NCI-H345 treated with DMSO at 0.1 percent for 48 hours (cell line): ENCODE data around the gene ASCC2.
"Not testable (repeated sequence)": the region's sequence is repeated elsewhere in the genome, so short reads cannot be mapped to it uniquely, and the experiment has no call there.

Experiments used
- DNase-seq: peaks from one replicate; lab custom pipeline; 2025; ENCODE audit not compliant: unreplicated experiment; lab: John Stamatoyannopoulos, UW

ASCC2 gene

DNA sequence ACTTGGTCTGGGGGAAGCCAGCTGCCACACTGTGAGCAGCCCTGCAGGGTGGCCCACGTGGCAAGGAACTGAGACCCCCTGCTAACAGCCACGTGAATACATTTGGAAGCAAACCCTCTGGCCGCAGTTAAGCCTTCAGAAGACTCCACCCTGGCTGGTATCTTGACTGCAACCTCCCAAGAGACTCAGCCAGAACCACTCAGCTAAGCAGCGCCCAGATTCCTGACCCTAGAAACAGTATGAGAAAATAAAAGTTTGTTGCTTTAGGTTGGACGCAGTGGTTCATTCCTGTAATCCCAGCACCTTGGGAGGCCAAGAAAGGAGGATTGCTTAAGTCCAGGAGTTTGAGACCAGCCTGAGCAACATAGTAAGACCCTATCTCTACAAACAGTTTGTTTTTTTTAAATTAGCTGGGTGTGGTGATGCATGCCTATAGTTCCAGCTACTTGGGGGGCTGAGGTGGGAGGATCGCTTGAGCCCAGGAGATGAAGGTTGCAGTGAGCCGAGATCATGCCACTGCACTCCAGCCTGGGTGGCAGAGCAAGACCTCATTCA lies 79.9 kb downstream of the ASCC2 start:
- no peak for DNase-seq

DNA sequence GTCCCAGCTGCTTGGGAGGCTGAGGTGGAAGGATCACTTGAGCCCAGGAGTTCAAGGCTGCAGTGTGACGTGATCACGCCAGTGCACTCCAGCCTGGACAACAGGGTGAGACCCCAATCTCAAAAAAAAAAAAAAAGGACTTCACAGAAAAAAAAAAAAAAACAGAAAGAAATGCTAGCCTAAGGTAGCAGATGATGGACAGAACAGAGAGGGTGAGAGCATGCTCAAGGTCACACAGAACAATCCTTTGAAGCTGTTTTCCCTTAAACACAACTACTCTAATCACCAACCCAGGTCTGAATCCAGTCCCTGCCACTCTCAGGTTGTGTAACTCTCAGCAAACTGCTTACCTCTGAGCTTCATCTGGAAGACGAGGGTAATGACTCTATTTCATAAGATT lies 81.0 kb downstream of the ASCC2 start:
- no peak for DNase-seq

GRCh38 chr22:29756341-29756740 lies 81.7 kb downstream of the ASCC2 start:
- DNase-seq = no peak

- no peak for DNase-seq
These were observed 82.2 kb downstream of the ASCC2 start for GRCh38 chr22:29755889-29756288.

- DNase-seq = not testable (repeated sequence)
These were observed 83.2 kb downstream of the ASCC2 start for GRCh38 chr22:29754658-29755395.

DNA sequence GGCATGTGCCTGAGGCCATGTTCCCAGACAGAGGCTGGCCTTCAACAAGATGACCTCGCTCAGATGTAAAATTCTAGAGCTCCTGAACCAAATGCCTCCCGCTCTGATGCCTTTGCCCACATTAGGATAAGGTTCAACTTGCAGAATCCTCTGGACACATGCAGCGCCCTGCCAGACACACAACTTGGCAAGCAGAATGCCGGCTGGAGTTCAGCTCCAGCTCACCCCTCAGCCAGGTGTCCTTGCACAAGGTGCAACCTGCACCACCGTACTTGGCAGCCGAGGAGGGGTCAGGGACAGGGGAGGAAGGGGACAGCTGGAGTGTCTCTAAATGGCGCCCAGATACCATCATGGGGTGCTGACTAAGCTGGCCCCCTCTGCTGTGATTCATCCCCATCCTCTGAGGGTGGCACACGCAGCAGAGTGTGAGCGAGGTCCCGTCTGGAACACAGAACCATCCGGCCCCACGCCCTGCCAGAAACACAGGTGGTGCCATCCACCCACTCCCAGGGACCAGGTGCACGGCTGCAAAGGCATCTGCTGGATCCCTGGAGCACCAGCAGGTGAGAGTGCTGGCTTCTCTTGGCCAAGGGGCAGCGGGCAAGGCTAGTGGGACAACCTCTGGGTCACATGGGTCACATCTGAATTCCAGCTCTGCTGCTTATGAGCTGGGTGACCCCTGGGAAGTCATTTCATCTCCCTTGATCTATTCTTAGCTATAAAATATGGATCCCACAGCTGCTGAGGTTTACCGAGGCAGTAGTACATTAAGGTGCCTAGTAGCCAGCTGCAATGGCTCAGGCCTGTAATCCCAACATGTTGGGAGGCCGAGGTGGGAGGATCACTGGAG lies 84.0 kb downstream of the ASCC2 start:
- DNase-seq = no peak

DNA sequence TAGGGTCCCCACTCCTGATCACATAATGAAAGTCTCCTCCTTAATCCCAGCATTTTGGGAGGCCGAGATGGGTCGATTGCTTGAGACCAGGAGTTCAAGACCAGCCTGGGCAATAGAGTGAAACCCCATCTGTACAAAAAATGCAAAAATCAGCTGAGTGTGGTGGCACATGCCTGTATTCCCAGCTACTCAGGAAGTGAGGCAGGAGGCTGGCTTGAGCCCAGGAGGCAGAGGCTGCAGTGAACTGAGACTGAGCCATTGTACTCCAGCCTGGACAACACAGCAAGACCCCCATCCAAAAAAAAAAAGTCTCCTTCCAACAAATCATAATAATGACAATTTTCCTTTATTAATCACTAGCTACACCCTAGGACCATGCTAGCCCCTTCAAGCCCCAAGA lies 86.4 kb downstream of the ASCC2 start:
- DNase-seq = no peak

GRCh38 chr22:29750559-29751538 lies 87.2 kb downstream of the ASCC2 start:
- DNase-seq = no peak

- DNase-seq = no peak
These were observed 88.0 kb downstream of the ASCC2 start for GRCh38 chr22:29750029-29750428.

GRCh38 chr22:29748248-29748893 lies 89.7 kb downstream of the ASCC2 start:
- no peak for DNase-seq

DNA sequence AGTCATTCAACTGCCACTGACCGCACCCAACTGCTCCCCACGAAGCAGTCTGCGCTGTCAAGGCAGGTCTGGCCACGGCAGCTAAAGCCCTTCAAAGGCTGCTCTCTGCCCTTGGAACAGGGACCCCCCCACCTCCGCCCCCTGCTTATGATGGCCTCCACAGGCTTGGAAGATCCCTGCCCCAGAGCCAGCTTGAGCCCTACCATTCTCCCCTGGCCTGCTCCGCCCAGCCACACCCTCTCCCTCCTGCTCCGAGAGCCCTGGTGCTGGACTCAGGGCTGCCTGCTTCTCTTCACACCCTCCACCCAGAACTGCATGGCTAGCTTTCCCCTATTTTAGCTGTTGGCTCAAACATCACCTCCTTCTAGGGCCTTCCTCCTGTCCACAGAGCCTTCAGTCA lies 90.2 kb downstream of the ASCC2 start:
- DNase-seq = no peak

DNA sequence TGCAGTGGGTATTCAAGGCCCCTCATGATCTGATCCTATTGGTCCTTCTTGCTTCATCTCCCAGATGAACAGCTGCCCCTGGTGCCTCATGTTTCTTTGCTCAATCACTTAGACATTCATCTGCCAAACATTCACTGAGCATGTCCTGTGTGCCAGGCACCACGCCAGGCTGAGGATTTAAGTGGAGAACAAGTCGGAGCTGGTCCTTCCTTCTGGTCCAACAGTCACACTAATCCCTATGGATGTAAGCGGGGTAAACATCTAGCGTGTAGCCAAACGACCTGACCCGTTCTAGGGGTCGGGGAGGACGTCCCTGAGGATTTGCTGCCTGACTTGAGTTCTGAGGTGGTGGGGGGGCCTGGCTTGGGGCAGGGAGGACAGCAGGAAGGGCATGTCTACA lies 93.2 kb downstream of the ASCC2 start:
- DNase-seq = peak; percentile 23

- no peak for DNase-seq
These were observed 95.7 kb downstream of the ASCC2 start for GRCh38 chr22:29742326-29742725.

GRCh38 chr22:29741926-29742325 lies 96.1 kb downstream of the ASCC2 start:
- no peak for DNase-seq

GRCh38 chr22:29740216-29740615 lies 97.9 kb downstream of the ASCC2 start:
- DNase-seq = no peak

GRCh38 chr22:29739346-29739875 lies 98.7 kb downstream of the ASCC2 start:
- DNase-seq = no peak
